Placental pericyte (primary cell): Measurements from ENCODE around the gene COTL1. TPM values are rescaled to one million over a fixed set of nuclear protein-coding genes. Genes with fewer than 3 reads are reported as not detected.

ENCODE experiments used
- total RNA-seq: library from RNA; depleted of rRNA; stranded (reverse); fragments of >200 nt; gene quantifications from 2 replicates; pipeline ENCODE4 v1.2.3, GENCODE V29; 2012

COTL1 gene, protein sequence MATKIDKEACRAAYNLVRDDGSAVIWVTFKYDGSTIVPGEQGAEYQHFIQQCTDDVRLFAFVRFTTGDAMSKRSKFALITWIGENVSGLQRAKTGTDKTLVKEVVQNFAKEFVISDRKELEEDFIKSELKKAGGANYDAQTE
- total RNA-seq, result 140 and 373 TPM in 2 replicates

DNA sequence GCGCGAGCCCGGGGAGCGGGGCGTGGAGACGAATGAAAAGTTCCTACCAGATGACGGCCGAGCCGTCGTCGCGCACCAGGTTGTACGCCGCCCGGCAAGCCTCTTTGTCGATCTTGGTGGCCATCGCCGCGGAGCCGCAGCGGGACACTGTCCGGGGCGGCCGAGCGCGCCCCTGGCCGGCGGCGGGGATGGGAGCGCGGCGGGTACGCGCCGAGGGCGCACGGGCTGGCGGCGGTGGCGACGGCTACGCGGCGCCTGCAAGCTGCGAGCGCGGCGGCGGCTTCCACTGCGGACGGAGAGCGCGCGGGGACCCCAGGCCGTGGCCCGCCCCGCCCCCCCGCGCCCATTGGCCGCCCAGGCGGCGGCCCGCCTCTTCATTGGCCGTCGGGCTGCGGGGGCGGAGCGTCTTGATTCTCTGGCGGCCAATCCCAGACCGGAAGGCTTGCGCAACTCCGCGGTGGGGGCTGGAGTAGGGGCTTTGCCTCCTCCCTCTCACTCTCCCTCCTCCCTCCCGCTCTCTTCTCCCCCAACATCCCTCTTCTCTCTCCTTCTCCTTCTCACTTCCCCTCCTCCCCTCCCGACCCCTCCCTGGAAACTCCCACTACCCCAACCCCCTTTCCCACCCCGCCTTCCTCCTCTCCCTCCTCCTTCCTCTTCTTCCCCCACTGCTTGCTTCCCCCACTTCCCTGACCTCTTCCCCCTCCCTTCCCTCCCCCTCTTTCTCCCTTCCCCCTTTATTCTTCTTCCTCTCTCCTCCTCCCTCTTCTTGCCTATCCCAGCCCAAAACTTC is at the start of gene COTL1:
COTL1 (minus strand) TSS at position 288 of the 790 bp plus-strand sequence; CDS start at position 124, 164 bp downstream.

GRCh38 chr16:84647828-84648594 is 30.1 kb upstream of the COTL1 start, which contains the start of gene KLHL36:
Gene KLHL36 (plus strand): TSS chr16:84648511. CDS start chr16:84650868, 2,357 bp downstream.

Other genes with a start within 250 kb of the COTL1 start
- not detected in 2 replicates for gene ATP2C2, start 249.5 kb downstream of the COTL1 start, total RNA-seq
- gene MEAK7, start 113.4 kb downstream of the COTL1 start, total RNA-seq, result 40.0 and 49.7 TPM in 2 replicates
- gene KLHL36, start 30.4 kb upstream of the COTL1 start, total RNA-seq, result 41.4 and 65.9 TPM in 2 replicates
- gene USP10, start 81.9 kb upstream of the COTL1 start, total RNA-seq, result 58.4 and 113 TPM in 2 replicates
- 26.9 and 127 TPM in 2 replicates for gene CRISPLD2, start 201.9 kb upstream of the COTL1 start, total RNA-seq